ENCODE results near the gene SESN3. TPM values are rescaled to one million over a fixed set of nuclear protein-coding genes. Genes with fewer than 3 reads are reported as not detected.

Gene SESN3
- total RNA-seq, 1 donor, result 105 TPM

GRCh38 chr11:95156133-95156721 is 74.8 kb downstream of the SESN3 start:
- H3K4me1 ChIP-seq (ENCODE audit: insufficient read depth, low read length), result peaks cover 33% of the 10 kb centered on the region
- H3K4me3 ChIP-seq (ENCODE audit: low read length), result no peak overlapping the region
- H3K9me3 ChIP-seq (ENCODE audit: low read depth, low read length), result no peaks in the 10 kb centered on the region
- H3K27me3 ChIP-seq (ENCODE audit: insufficient read depth, low read length), result no peaks in the 10 kb centered on the region

GRCh38 chr11:95155385-95155784 is 75.6 kb downstream of the SESN3 start:
- Histone ChIP-seq H3K9me3 (ENCODE audit: low read depth, low read length) (no peaks in the 10 kb centered on the region), H3K27me3 (ENCODE audit: insufficient read depth, low read length) (no peaks in the 10 kb centered on the region), H3K4me1 (ENCODE audit: insufficient read depth, low read length) (peaks cover 36% of the 10 kb centered on the region), H3K4me3 (ENCODE audit: low read length) (no peak overlapping the region)

- Histone ChIP-seq H3K4me1 (ENCODE audit: insufficient read depth, low read length) (peaks cover 42% of the 10 kb centered on the region), H3K9me3 (ENCODE audit: low read depth, low read length) (no peaks in the 10 kb centered on the region), H3K4me3 (ENCODE audit: low read length) (no peak overlapping the region), H3K27me3 (ENCODE audit: insufficient read depth, low read length) (no peaks in the 10 kb centered on the region)
Measured at GRCh38 chr11:95154514-95154913, 76.5 kb downstream of the SESN3 start.

- Histone ChIP-seq H3K27me3 (ENCODE audit: insufficient read depth, low read length) (no peaks in the 10 kb centered on the region), H3K4me3 (ENCODE audit: low read length) (no peak overlapping the region), H3K9me3 (ENCODE audit: low read depth, low read length) (no peaks in the 10 kb centered on the region), H3K4me1 (ENCODE audit: insufficient read depth, low read length) (peaks cover 42% of the 10 kb centered on the region)
Measured at GRCh38 chr11:95153857-95154246, 77.2 kb downstream of the SESN3 start.

- H3K4me1 ChIP-seq (ENCODE audit: insufficient read depth, low read length), result peaks cover 42% of the 10 kb centered on the region
- peak overlapping the region; percentile 44 for H3K4me3 ChIP-seq (ENCODE audit: low read length)
- no peaks in the 10 kb centered on the region for H3K9me3 ChIP-seq (ENCODE audit: low read depth, low read length)
- no peaks in the 10 kb centered on the region for H3K27me3 ChIP-seq (ENCODE audit: insufficient read depth, low read length)
Measured at GRCh38 chr11:95152876-95153856, 77.8 kb downstream of the SESN3 start.

GRCh38 chr11:95150956-95151684 is 79.9 kb downstream of the SESN3 start:
- H3K9me3 ChIP-seq (ENCODE audit: low read depth, low read length), result no peaks in the 10 kb centered on the region
- H3K27me3 ChIP-seq (ENCODE audit: insufficient read depth, low read length), result no peaks in the 10 kb centered on the region
- H3K4me3 ChIP-seq (ENCODE audit: low read length), result peak overlapping the region; percentile 69
- peaks cover 45% of the 10 kb centered on the region for H3K4me1 ChIP-seq (ENCODE audit: insufficient read depth, low read length)

GRCh38 chr11:95149651-95150364 is 81.2 kb downstream of the SESN3 start:
- no peaks in the 10 kb centered on the region for H3K27me3 ChIP-seq (ENCODE audit: insufficient read depth, low read length)
- no peaks in the 10 kb centered on the region for H3K9me3 ChIP-seq (ENCODE audit: low read depth, low read length)
- H3K4me1 ChIP-seq (ENCODE audit: insufficient read depth, low read length), result peaks cover 45% of the 10 kb centered on the region
- H3K4me3 ChIP-seq (ENCODE audit: low read length), result peak overlapping the region; percentile 69

GRCh38 chr11:95148938-95149337 is 82.1 kb downstream of the SESN3 start:
- H3K4me1 ChIP-seq (ENCODE audit: insufficient read depth, low read length), result peaks cover 36% of the 10 kb centered on the region
- H3K27me3 ChIP-seq (ENCODE audit: insufficient read depth, low read length), result no peaks in the 10 kb centered on the region
- no peaks in the 10 kb centered on the region for H3K9me3 ChIP-seq (ENCODE audit: low read depth, low read length)
- H3K4me3 ChIP-seq (ENCODE audit: low read length), result no peak overlapping the region

- Histone ChIP-seq H3K9me3 (ENCODE audit: low read depth, low read length) (no peaks in the 10 kb centered on the region), H3K4me1 (ENCODE audit: insufficient read depth, low read length) (peaks cover 31% of the 10 kb centered on the region), H3K4me3 (ENCODE audit: low read length) (no peak overlapping the region), H3K27me3 (ENCODE audit: insufficient read depth, low read length) (no peaks in the 10 kb centered on the region)
Measured at GRCh38 chr11:95148406-95148805, 82.6 kb downstream of the SESN3 start.

GRCh38 chr11:95147364-95147905 is 83.6 kb downstream of the SESN3 start:
- peaks cover 21% of the 10 kb centered on the region for H3K4me1 ChIP-seq (ENCODE audit: insufficient read depth, low read length)
- no peaks in the 10 kb centered on the region for H3K9me3 ChIP-seq (ENCODE audit: low read depth, low read length)
- no peaks in the 10 kb centered on the region for H3K27me3 ChIP-seq (ENCODE audit: insufficient read depth, low read length)
- no peak overlapping the region for H3K4me3 ChIP-seq (ENCODE audit: low read length)

GRCh38 chr11:95145430-95146060 is 85.5 kb downstream of the SESN3 start:
- Histone ChIP-seq H3K27me3 (ENCODE audit: insufficient read depth, low read length) (peaks cover 8% of the 10 kb centered on the region), H3K4me3 (ENCODE audit: low read length) (no peak overlapping the region), H3K9me3 (ENCODE audit: low read depth, low read length) (no peaks in the 10 kb centered on the region), H3K4me1 (ENCODE audit: insufficient read depth, low read length) (peaks cover 10% of the 10 kb centered on the region)

- H3K27me3 ChIP-seq (ENCODE audit: insufficient read depth, low read length), result peaks cover 8% of the 10 kb centered on the region
- H3K4me3 ChIP-seq (ENCODE audit: low read length), result no peak overlapping the region
- peaks cover 3% of the 10 kb centered on the region for H3K4me1 ChIP-seq (ENCODE audit: insufficient read depth, low read length)
- H3K9me3 ChIP-seq (ENCODE audit: low read depth, low read length), result no peaks in the 10 kb centered on the region
Measured at GRCh38 chr11:95144313-95145235, 86.4 kb downstream of the SESN3 start.

GRCh38 chr11:95143106-95143681 is 87.8 kb downstream of the SESN3 start:
- H3K9me3 ChIP-seq (ENCODE audit: low read depth, low read length), result no peaks in the 10 kb centered on the region
- peaks cover 3% of the 10 kb centered on the region for H3K4me1 ChIP-seq (ENCODE audit: insufficient read depth, low read length)

More at GRCh38 chr11:95143106-95143681, 87.8 kb downstream of the SESN3 start:
- no peak overlapping the region for H3K4me3 ChIP-seq (ENCODE audit: low read length)
- H3K27me3 ChIP-seq (ENCODE audit: insufficient read depth, low read length), result peaks cover 8% of the 10 kb centered on the region
